Astrocyte (in vitro differentiated cells and primary cell): Measurements from ENCODE around the gene KCNE1. TPM values are rescaled to one million over a fixed set of nuclear protein-coding genes. Genes with fewer than 3 reads are reported as not detected.

Experiments used
- DNase-seq: peaks from one replicate; pipeline ENCODE4 v3.0.0-alpha.2; 2010; ENCODE audit warnings: low read depth
- FAIRE-seq: peaks from 2 replicates; lab custom pipeline; 2011; peaks lifted over from hg19 to GRCh38; lab: Jason Lieb, UNC
- H2AFZ ChIP-seq: 2 replicates; pipeline ENCODE4 v1.6.0; 2012; ENCODE audit warnings: low read depth, low read length, inconsistent platforms
- H3K27ac ChIP-seq: 2 replicates; pipeline ENCODE4 v1.5.1; 2011; ENCODE audit warnings: low read depth, low read length, inconsistent platforms
- H3K27me3 ChIP-seq: 2 replicates; pipeline ENCODE4 v1.6.0; 2011; ENCODE audit warnings: low read length, inconsistent platforms; ENCODE audit not compliant: insufficient read depth
- H3K36me3 ChIP-seq: 2 replicates; pipeline ENCODE4 v1.5.1; 2011; ENCODE audit warnings: low read length, inconsistent platforms; ENCODE audit not compliant: insufficient read depth
- H3K4me1 ChIP-seq: 2 replicates; pipeline ENCODE4 v1.5.1; 2011; ENCODE audit warnings: low read length, inconsistent platforms; ENCODE audit not compliant: insufficient read depth
- H3K4me2 ChIP-seq: 2 replicates; pipeline ENCODE4 v1.6.0; 2012; ENCODE audit warnings: low read length, inconsistent platforms
- H3K4me3 ChIP-seq: 2 replicates; pipeline ENCODE4 v1.5.1; 2011; ENCODE audit warnings: low read depth, mild to moderate bottlenecking, low read length, inconsistent platforms; ENCODE audit not compliant: insufficient read depth
- H3K79me2 ChIP-seq: 2 replicates; pipeline ENCODE4 v1.6.0; 2012; ENCODE audit warnings: mild to moderate bottlenecking, low read length, inconsistent platforms; ENCODE audit not compliant: insufficient read depth
- H3K9ac ChIP-seq: 2 replicates; pipeline ENCODE4 v1.6.0; 2012; ENCODE audit warnings: mild to moderate bottlenecking, low read length, inconsistent platforms
- H3K9me3 ChIP-seq: 2 replicates; pipeline ENCODE4 v1.5.1; 2012; ENCODE audit warnings: low read depth, mild to moderate bottlenecking, low read length, inconsistent platforms; ENCODE audit not compliant: insufficient read depth
- H4K20me1 ChIP-seq: 2 replicates; pipeline ENCODE4 v1.6.0; 2012; ENCODE audit warnings: low read length, inconsistent platforms; ENCODE audit not compliant: insufficient read depth
- H3K27ac Mint-ChIP-seq: one replicate; pipeline ENCODE4 v1.8.0; 2021; ENCODE audit warnings: mild to moderate bottlenecking, mixed read lengths; ENCODE audit not compliant: unreplicated experiment
- H3K27me3 Mint-ChIP-seq: one replicate; pipeline ENCODE4 v1.8.0; 2021; ENCODE audit warnings: low read depth, mixed read lengths; ENCODE audit not compliant: unreplicated experiment
- H3K36me3 Mint-ChIP-seq: one replicate; pipeline ENCODE4 v1.8.0; 2021; ENCODE audit warnings: low read depth, mixed read lengths; ENCODE audit not compliant: unreplicated experiment
- H3K4me1 Mint-ChIP-seq: one replicate; pipeline ENCODE4 v1.8.0; 2021; ENCODE audit warnings: low read depth, mixed read lengths; ENCODE audit not compliant: unreplicated experiment
- H3K4me3 Mint-ChIP-seq: one replicate; pipeline ENCODE4 v1.8.0; 2021; ENCODE audit warnings: mild to moderate bottlenecking, moderate library complexity, mixed read lengths; ENCODE audit not compliant: unreplicated experiment
- H3K9me3 Mint-ChIP-seq: one replicate; pipeline ENCODE4 v1.8.0; 2021; ENCODE audit warnings: mild to moderate bottlenecking, mixed read lengths; ENCODE audit not compliant: unreplicated experiment
- EZH2 ChIP-seq: IDR thresholded peaks from 2 replicates; pipeline ENCODE4 v1.6.1; 2012; ENCODE audit warnings: mild to moderate bottlenecking, low read length, inconsistent platforms; ENCODE audit not compliant: insufficient read depth
- total RNA-seq: library from RNA; stranded (reverse); gene quantifications from 2 replicates; pipeline ENCODE4 v1.2.1, GENCODE V29; 2021
- TF ChIP-seq, protein P1 (sequence below): IDR thresholded peaks from 2 replicates; pipeline ENCODE4 v1.5.1; 2011; ENCODE audit warnings: low read depth, mild to moderate bottlenecking, inconsistent platforms, low read length, moderate library complexity; ENCODE audit not compliant: insufficient read depth

The KCNE1 gene
- total RNA-seq, 1 donor from 2014 or later: 0.73 TPM

GRCh38 chr21:34553151-34553952 lies 41.3 kb upstream of the KCNE1 start:
- peaks cover 24% of the 10 kb centered on the region for H3K4me1 ChIP-seq
- H3K4me3 Mint-ChIP-seq: no peak overlapping the region
- H3K9me3 Mint-ChIP-seq: no peaks in the 10 kb centered on the region
- H3K27ac ChIP-seq: peak overlapping the region; percentile 88
- DNase-seq: peak; percentile 90
- H3K79me2 ChIP-seq: no peaks in the 10 kb centered on the region
- peak overlapping the region; percentile 83 for H3K27ac Mint-ChIP-seq
- TF ChIP-seq, protein P1, sequence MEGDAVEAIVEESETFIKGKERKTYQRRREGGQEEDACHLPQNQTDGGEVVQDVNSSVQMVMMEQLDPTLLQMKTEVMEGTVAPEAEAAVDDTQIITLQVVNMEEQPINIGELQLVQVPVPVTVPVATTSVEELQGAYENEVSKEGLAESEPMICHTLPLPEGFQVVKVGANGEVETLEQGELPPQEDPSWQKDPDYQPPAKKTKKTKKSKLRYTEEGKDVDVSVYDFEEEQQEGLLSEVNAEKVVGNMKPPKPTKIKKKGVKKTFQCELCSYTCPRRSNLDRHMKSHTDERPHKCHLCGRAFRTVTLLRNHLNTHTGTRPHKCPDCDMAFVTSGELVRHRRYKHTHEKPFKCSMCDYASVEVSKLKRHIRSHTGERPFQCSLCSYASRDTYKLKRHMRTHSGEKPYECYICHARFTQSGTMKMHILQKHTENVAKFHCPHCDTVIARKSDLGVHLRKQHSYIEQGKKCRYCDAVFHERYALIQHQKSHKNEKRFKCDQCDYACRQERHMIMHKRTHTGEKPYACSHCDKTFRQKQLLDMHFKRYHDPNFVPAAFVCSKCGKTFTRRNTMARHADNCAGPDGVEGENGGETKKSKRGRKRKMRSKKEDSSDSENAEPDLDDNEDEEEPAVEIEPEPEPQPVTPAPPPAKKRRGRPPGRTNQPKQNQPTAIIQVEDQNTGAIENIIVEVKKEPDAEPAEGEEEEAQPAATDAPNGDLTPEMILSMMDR: no peak
- TF ChIP-seq EZH2: no peak
- no peaks in the 10 kb centered on the region for H3K27me3 ChIP-seq
- no peaks in the 10 kb centered on the region for H3K36me3 ChIP-seq
- no peak overlapping the region for H2AFZ ChIP-seq
- no peaks in the 10 kb centered on the region for H4K20me1 ChIP-seq
- no peaks in the 10 kb centered on the region for H3K27me3 Mint-ChIP-seq
- H3K9me3 ChIP-seq: peaks cover 3% of the 10 kb centered on the region
- H3K4me2 ChIP-seq: peak overlapping the region; percentile 79
- peak overlapping the region; percentile 27 for H3K4me3 ChIP-seq
- H3K36me3 Mint-ChIP-seq: peaks cover 2% of the 10 kb centered on the region
- H3K4me1 Mint-ChIP-seq: peaks cover 29% of the 10 kb centered on the region
- peak overlapping the region; percentile 68 for H3K9ac ChIP-seq
- FAIRE-seq: peak; percentile 73

- Histone ChIP-seq H3K4me2 (peak overlapping the region; percentile 79), H3K27me3 (no peaks in the 10 kb centered on the region), H3K79me2 (no peaks in the 10 kb centered on the region), H2AFZ (no peak overlapping the region), H3K9ac (peak overlapping the region; percentile 68), H3K36me3 (no peaks in the 10 kb centered on the region), H3K27ac (peak overlapping the region; percentile 88), H3K4me3 (peak overlapping the region; percentile 27), H3K4me1 (peaks cover 24% of the 10 kb centered on the region), H3K9me3 (peaks cover 3% of the 10 kb centered on the region), H4K20me1 (no peaks in the 10 kb centered on the region)
- H3K9me3 Mint-ChIP-seq: no peaks in the 10 kb centered on the region
- no peaks in the 10 kb centered on the region for H3K27me3 Mint-ChIP-seq
- no peak for DNase-seq
- no peak for FAIRE-seq
- peaks cover 29% of the 10 kb centered on the region for H3K4me1 Mint-ChIP-seq
- H3K4me3 Mint-ChIP-seq: no peak overlapping the region
- peak overlapping the region; percentile 83 for H3K27ac Mint-ChIP-seq
- H3K36me3 Mint-ChIP-seq: peaks cover 2% of the 10 kb centered on the region
- TF ChIP-seq, protein P1: no peak
- no peak for TF ChIP-seq EZH2
Measured at GRCh38 chr21:34552360-34553098, 40.5 kb upstream of the KCNE1 start.
